Mesodermal cell (in vitro differentiated cells): ENCODE results near the gene OPN3.

ENCODE experiments used
- H3K27ac ChIP-seq: 2 replicates; pipeline ENCODE4 v1.7.0; 2013; ENCODE audit warnings: mild to moderate bottlenecking, low read depth, low read length, moderate library complexity; ENCODE audit not compliant: severe bottlenecking
- H3K36me3 ChIP-seq: 2 replicates; pipeline ENCODE4 v1.7.1; 2013; ENCODE audit warnings: mild to moderate bottlenecking, low read length, moderate library complexity; ENCODE audit not compliant: control insufficient read depth, insufficient read depth
- H3K4me1 ChIP-seq: one replicate; pipeline ENCODE4 v1.7.1; 2013; ENCODE audit warnings: mild to moderate bottlenecking, low read length; ENCODE audit not compliant: insufficient read depth, control insufficient read depth, poor library complexity, severe bottlenecking
- H3K4me3 ChIP-seq: 2 replicates; pipeline ENCODE4 v1.7.0; 2013; ENCODE audit warnings: low read length, control low read depth, mild to moderate bottlenecking; ENCODE audit not compliant: insufficient read depth, poor library complexity, severe bottlenecking; ENCODE audit errors: extremely low read depth
- H3K9me3 ChIP-seq: 2 replicates; pipeline ENCODE4 v1.7.1; 2013; ENCODE audit warnings: mild to moderate bottlenecking, low read length, moderate library complexity; ENCODE audit not compliant: control insufficient read depth
- WGBS, 2 experiments: methylation state at CpG; one replicate each; pipeline ENCODE4 v1.1.5; 2013; ENCODE audit warnings: missing lambda C conversion rate in 2 of 2; ENCODE audit not compliant: insufficient coverage in 2 of 2; 5-methylcytosine and 5-hydroxymethylcytosine counted together

The OPN3 gene

DNA sequence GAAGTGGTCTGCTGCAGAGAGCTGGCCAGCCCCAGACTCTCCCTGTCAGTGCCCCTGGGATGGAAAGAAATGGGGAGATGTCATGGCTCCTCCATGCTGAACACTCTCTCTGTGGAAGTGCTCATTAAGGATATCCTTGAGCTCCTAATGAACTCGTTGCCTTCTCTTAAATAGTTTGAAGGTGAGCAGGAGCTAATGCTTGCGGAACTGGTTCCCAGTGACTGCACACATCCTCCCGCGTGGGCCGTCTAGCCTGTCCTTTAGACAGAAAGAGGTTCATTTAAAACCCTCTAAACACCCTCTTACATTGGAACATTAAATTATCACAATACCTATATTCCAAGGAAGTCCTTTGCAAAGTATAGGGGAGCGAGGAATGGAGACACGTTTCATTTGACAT is 6.0 kb upstream of the OPN3 start:
- H3K27ac ChIP-seq: no peak overlapping the region
- WGBS, 2 experiments: 81 to 88% methylated on average over 5 to 7 of the region's 7 CpGs
- H3K4me1 ChIP-seq: no peaks in the 10 kb centered on the region
- peaks cover 10% of the 10 kb centered on the region for H3K9me3 ChIP-seq
- no peaks in the 10 kb centered on the region for H3K36me3 ChIP-seq
- no peak overlapping the region for H3K4me3 ChIP-seq

DNA sequence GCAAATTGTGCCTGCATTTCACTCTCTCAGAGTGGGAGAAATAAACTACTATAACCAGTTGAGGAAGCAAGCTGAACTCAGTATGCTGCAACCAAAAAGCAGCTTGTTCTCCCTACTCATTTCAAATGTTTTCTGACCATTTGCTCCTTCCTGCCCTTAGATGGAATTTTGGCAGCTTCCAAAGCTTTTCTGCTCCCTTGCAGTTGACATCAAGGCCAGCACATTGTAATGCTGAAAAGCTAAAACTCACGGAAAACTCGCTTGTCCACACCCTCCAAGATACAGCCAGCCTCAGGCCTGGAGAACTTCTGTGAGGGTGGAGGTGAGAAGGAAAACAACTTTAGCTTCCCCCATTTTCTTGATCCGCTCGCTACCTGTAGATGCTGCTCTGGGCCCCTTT is 5.0 kb upstream of the OPN3 start:
- Histone ChIP-seq H3K9me3 (peaks cover 10% of the 10 kb centered on the region), H3K36me3 (no peaks in the 10 kb centered on the region), H3K4me1 (no peaks in the 10 kb centered on the region), H3K4me3 (no peak overlapping the region), H3K27ac (no peak overlapping the region)
- 80 to 90% methylated on average over 1 to 2 of the region's 4 CpGs for WGBS, 2 experiments

DNA sequence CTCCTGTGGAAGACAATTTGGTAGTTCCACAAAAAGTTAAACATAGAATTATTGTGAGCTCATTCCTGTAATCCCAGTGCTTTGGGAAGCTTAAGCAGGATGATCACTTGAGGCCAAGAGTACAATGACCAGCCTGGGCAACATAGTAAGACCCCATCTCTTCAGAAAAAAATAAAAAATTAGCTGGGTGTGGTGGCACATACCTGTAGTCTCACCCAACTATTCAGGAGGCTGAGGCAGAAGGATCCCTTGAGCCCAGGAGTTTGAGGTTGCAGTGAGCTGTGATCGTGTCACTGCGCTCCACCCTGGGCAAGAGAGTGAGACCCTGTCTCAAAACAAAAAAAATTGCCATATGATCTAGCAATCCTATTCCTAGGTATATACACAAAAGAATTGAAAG is 4.1 kb upstream of the OPN3 start:
- Histone ChIP-seq H3K27ac (no peak overlapping the region), H3K4me3 (no peak overlapping the region), H3K36me3 (no peaks in the 10 kb centered on the region), H3K9me3 (peaks cover 10% of the 10 kb centered on the region), H3K4me1 (no peaks in the 10 kb centered on the region)
- no CpG with 5 or more reads among the region's 2 CpGs for WGBS, 2 experiments

DNA sequence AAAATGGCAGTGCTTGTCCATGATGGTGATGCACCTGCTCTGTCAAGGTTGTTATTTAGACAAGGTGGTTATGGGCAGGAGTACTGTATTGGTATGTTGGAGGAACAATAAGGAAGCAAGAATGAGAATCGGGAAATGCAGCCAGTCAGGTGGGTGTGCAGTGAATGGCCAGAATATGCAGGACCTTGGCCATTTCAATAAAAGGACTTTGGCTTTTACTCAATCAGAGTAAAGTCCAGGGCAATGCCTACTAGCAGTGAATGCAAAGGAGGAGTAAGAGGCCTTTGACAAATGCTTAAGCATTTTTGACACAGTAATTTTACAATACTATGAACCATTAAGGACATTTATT is 2.4 kb upstream of the OPN3 start:
- H3K9me3 ChIP-seq: peaks cover 10% of the 10 kb centered on the region
- H3K4me3 ChIP-seq: no peak overlapping the region
- H3K36me3 ChIP-seq: no peaks in the 10 kb centered on the region
- H3K4me1 ChIP-seq: peaks cover 4% of the 10 kb centered on the region
- WGBS, 2 experiments: 89 to 100% methylated on average over 1 of the region's 1 CpG
- H3K27ac ChIP-seq: no peak overlapping the region

DNA sequence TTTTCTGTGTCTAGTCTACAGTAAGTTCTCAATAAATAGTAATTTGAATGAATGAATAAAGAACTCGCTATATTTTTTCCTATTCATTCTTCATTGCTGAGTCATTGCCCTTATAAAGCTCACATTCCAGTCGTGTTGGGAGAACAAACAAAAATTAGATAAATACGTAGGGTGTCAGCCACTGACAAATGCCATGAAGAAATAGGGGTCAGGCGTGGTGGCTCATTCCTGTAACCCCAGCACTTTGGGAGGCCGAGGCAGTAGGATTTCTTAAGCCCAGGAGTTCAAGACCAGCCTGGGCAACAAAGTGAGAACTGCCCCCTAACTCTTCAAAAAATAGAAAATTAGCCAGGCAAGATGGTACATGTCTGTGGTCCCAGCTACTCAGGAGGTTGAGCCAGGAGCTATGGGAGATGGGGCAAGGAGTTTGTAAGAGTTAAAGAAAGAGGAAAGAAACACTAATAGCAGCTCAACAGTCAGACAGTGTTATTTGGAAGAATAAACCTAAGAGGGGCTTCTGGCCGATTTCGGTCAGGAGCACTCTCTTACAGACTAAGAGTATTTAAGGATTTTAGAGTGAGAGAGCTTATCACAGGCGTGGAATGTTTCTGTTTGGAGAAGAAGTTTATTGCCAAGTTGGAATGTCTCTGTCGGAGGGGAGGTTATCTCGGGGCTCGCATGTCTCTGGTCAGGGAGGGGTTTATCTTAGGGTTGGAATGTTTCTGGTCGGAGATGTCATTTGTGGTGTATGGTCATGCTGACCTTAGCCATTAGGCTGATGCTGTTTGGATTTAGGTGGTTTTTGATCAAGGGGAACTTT is 1.8 kb upstream of the OPN3 start:
- WGBS, 2 experiments: 90 to 93% methylated on average over 9 to 10 of the region's 12 CpGs
- H3K4me3 ChIP-seq: no peak overlapping the region
- H3K4me1 ChIP-seq: peaks cover 6% of the 10 kb centered on the region
- H3K36me3 ChIP-seq: no peaks in the 10 kb centered on the region
- H3K9me3 ChIP-seq: peaks cover 10% of the 10 kb centered on the region
- H3K27ac ChIP-seq: no peak overlapping the region

DNA sequence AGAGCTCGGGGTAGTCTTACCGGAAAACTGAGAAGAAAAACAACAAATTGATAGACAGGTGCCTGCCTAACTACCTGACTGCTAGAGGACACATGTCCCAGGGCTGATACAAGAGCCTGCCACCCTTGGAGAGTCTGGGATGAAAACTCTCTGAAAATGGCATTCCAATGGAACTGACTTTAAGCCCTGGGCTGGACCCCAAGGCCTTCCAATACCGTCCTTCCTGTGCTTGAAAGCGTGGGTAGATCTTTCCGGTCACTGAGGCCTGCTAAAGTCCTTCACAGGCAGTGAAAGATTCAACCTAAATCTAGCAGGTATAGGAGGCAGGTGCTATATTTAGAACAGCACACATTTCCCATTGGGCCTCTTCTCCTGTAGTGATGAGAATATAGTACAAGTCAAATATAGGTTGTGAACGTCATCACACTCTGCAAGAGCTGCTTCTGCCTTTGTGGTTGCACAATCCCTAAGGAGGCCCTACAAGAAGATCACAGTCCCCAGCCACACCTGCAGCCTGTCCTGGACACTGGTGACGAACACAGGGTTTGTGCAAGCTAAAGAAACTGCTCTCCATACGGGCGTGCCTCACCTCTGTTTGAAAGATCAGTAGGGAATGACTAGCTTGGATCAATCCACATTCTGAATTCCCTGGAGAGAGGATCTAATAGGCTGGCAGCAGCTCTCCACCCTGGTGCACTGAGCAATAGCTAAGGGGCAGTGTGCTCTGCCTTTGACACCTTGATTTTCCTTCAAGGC is 876 bp upstream of the OPN3 start:
- Histone ChIP-seq H3K9me3 (peaks cover 10% of the 10 kb centered on the region), H3K27ac (no peak overlapping the region), H3K4me1 (peaks cover 6% of the 10 kb centered on the region), H3K4me3 (peak overlapping the region; percentile 81), H3K36me3 (no peaks in the 10 kb centered on the region)
- WGBS, 2 experiments: 95 to 100% methylated on average over 7 to 8 of the region's 9 CpGs

DNA sequence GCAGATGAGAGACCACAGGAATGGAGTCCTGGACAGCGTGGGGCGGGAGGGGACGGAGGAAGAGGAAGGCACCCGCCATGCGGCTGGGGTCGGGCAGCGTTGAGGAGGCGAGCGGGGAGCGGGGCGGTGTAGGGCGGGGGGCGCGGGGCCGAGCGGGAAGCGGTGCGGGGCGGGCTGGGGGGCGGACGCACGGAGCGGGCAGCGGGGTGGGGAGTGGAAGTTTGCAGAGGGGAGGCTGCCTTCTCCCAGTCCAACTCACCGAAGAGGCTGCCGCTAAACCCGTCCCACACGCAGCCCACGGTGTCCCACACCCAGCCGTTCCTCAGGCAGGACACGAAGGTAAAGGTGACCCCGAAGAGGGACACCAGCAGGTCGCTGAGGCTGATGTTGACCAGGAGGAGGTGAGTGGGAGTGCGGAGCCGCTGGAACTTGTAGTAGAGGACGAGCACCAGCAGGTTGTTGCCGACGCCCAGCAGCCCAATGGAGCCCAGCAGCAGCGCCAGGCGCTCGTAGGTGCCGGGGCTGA is 483 bp downstream of the OPN3 start:
- Histone ChIP-seq H3K4me3 (peak overlapping the region; percentile 81), H3K4me1 (peaks cover 6% of the 10 kb centered on the region), H3K36me3 (peaks cover 13% of the 10 kb centered on the region), H3K27ac (peak overlapping the region; percentile 77), H3K9me3 (peaks cover 10% of the 10 kb centered on the region)
- 1 to 3% methylated on average over 7 to 17 of the region's 42 CpGs for WGBS, 2 experiments

DNA sequence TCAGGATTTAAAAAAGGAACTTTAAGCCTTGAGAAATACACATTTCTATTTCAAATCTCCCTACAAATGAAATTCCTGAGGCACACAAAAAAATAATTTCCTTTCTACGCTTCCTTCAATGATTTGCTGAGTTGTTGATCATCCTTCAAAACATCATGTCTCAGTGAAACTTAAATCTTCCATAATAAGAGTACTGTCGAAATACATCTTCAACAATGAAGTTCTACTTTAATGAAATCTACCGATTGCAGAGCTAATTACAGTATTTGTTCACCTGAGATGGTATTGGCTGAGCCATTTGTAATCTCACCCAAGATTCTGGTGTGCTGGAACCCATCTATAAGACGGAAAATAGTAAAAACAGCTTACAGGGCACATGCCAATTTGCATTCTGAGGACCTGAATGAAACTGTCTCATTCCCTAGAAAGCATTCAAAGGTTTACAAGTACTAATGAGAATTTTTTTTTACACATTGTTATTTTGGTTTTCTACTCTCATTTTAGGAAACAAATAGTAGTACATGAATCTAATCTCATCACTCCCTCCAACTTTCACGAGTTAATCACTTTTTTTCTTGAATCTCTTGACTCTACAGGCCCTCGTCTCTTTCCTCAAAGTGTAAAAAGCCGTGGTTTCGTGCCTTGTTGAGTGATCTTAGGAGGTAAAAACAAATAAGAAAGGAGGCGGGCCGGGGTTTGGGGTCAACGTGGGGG is 1.1 kb downstream of the OPN3 start:
- WGBS, 2 experiments: 10 to 33% methylated on average over 3 to 5 of the region's 11 CpGs

DNA sequence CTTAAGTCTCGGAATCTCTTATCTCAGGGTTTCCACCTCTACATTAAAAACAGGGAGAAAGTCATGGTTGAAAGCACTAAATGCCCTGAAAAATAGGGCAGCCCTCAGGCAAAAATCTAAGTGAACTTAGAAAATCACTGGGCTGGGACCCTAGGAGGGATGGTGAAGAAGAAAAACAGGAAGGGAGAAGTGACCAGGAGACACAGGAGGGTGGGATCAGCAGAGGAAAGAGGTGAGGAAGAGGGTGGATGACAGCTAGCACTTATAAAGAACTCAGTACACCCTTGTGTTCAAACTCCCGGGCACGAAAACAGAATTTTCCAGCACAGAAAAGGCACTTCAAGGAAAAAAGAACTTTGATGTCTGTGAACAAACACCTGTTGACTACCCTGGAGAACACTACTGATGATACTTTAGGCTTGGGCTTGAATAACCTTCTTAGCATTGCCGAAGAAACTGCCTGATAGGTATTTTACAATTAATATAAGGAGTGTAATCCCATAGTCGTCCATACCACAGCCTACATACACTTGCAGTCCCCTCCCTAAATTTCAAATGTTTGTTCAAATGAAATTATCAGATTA is 2.0 kb downstream of the OPN3 start:
- Histone ChIP-seq H3K27ac (no peak overlapping the region), H3K4me3 (peak overlapping the region; percentile 81), H3K36me3 (peaks cover 24% of the 10 kb centered on the region), H3K9me3 (peaks cover 10% of the 10 kb centered on the region), H3K4me1 (peaks cover 13% of the 10 kb centered on the region)
- WGBS, 2 experiments: 61% methylated on average over 2 of the region's 5 CpGs; no CpG with 5 or more reads in 1 of the 2 experiments

More for the DNA sequence above, 1.1 kb downstream of the OPN3 start:
- peaks cover 11% of the 10 kb centered on the region for H3K4me1 ChIP-seq
- H3K36me3 ChIP-seq: peaks cover 19% of the 10 kb centered on the region
- H3K27ac ChIP-seq: peak overlapping the region; percentile 24
- H3K4me3 ChIP-seq: peak overlapping the region; percentile 81
- H3K9me3 ChIP-seq: peaks cover 10% of the 10 kb centered on the region

DNA sequence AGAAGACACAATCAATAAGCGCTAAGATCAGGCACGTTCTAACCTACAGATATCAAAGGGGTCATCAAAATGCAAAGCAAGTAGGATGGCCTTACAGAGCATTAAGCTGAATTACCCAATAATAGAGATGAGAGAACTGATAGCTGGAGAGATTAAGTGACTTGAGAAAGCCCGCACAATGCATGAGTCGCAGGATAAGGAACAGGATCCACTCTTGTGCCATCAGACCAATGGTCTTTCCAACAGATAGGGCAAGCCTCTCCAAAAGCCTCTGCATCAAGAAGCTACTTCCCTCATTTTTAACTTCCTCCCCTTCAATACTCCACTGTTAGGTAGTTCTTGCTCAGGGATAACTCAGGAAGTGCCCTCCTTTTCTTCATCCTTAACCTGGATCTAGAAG is 2.6 kb downstream of the OPN3 start:
- Histone ChIP-seq H3K4me3 (peak overlapping the region; percentile 81), H3K27ac (no peak overlapping the region), H3K36me3 (peaks cover 29% of the 10 kb centered on the region), H3K4me1 (peaks cover 13% of the 10 kb centered on the region), H3K9me3 (peaks cover 9% of the 10 kb centered on the region)
- WGBS, 2 experiments: 75 to 78% methylated on average over 2 to 4 of the region's 4 CpGs
